Natural killer cell (primary cell): ENCODE data around the gene FAM131A. TPM values are rescaled to one million over a fixed set of nuclear protein-coding genes. Genes with fewer than 3 reads are reported as not detected.

Experiments
- ATAC-seq, 3 donors: fragments of 150-1000 bp in 2 of 3; fragments of 200-7000 bp in 1 of 3; cut with Tn5 transposase; 1 replicate in 1 of 3; 2 replicates in 2 of 3; pipeline ENCODE4 v1.10.0; 2021; ENCODE audit warnings: mild to moderate bottlenecking in 2 of 3, moderate library complexity in 2 of 3
- DNase-seq, 2 donors: peaks; one replicate each; pipeline versions ENCODE4 v3.0.0 to v3.0.0-alpha.2; 2013 to 2021; ENCODE audit warnings: mixed read lengths in 1 of 2
- H3K27ac ChIP-seq: one replicate; pipeline ENCODE4 v1.5.1; 2013; ENCODE audit warnings: mild to moderate bottlenecking, low read length
- H3K27me3 ChIP-seq: one replicate; pipeline ENCODE4 v1.6.1; 2013; ENCODE audit warnings: low read length; ENCODE audit not compliant: control insufficient read depth, insufficient read depth
- H3K36me3 ChIP-seq: one replicate; pipeline ENCODE4 v1.6.1; 2013; ENCODE audit warnings: low read length; ENCODE audit not compliant: control insufficient read depth, insufficient read depth
- H3K4me1 ChIP-seq: one replicate; pipeline ENCODE4 v1.6.1; 2013; ENCODE audit warnings: low read length; ENCODE audit not compliant: control insufficient read depth, insufficient read depth
- H3K4me3 ChIP-seq: one replicate; pipeline ENCODE4 v1.5.1; 2013; ENCODE audit warnings: low read length
- H3K9me3 ChIP-seq: one replicate; pipeline ENCODE4 v1.6.1; 2013; ENCODE audit warnings: low read length; ENCODE audit not compliant: control insufficient read depth, insufficient read depth
- H3K27ac Mint-ChIP-seq, 2 donors: one replicate each; pipeline ENCODE4 v1.8.0; 2022; ENCODE audit warnings: mild to moderate bottlenecking in 2 of 2, mixed read lengths in 2 of 2, moderate library complexity in 1 of 2
- H3K27me3 Mint-ChIP-seq, 2 donors: one replicate each; pipeline ENCODE4 v1.8.0; 2022; ENCODE audit warnings: low read depth in 2 of 2, mixed read lengths in 2 of 2
- H3K36me3 Mint-ChIP-seq: one replicate; pipeline ENCODE4 v1.8.0; 2022; ENCODE audit warnings: mixed read lengths
- H3K4me1 Mint-ChIP-seq, 2 donors: one replicate each; pipeline ENCODE4 v1.8.0; 2022; ENCODE audit warnings: mixed read lengths in 2 of 2
- H3K4me3 Mint-ChIP-seq: one replicate; pipeline ENCODE4 v1.8.0; 2022; ENCODE audit warnings: mild to moderate bottlenecking, moderate library complexity, mixed read lengths
- H3K9me3 Mint-ChIP-seq, 2 donors: one replicate each; pipeline ENCODE4 v1.8.0; 2022; ENCODE audit warnings: mixed read lengths in 2 of 2
- CTCF ChIP-seq: fragments of 200-600 bp; IDR thresholded peaks from one replicate; pipeline ENCODE4 v1.8.0; 2022; ENCODE audit warnings: antibody characterized with exemption
- WGBS: methylation state at CpG from one replicate; pipeline ENCODE4 v1.1.7; 2013; ENCODE audit warnings: missing lambda C conversion rate; ENCODE audit not compliant: insufficient coverage; 5-methylcytosine and 5-hydroxymethylcytosine counted together
- intact Hi-C: fragments of 100-400 bp; cut with micrococcal nuclease; formaldehyde crosslinking; loops from one replicate; pipeline ENCODE4 v1.14.2; 2022
- total RNA-seq, 4 donors: library from RNA; stranded (reverse); fragments of 120-200 nt in 1 of 4; gene quantifications; one replicate each; pipeline versions ENCODE4 v1.2.3 to v1.2.4, GENCODE V29; 2013 to 2022

The FAM131A gene
- total RNA-seq, 3 donors from 2014 or later (not counting 1 experiment from before 2014, with no cell fraction given) = 6.9 to 8.8 (median 8.5) TPM

- no peaks in the 10 kb centered on the region for H3K36me3 Mint-ChIP-seq
- H3K4me1 ChIP-seq = peaks cover 35% of the 10 kb centered on the region
- H3K9me3 Mint-ChIP-seq = no peaks in the 10 kb centered on the region
- peak; percentile 74 to 83 for DNase-seq
- intact Hi-C loops = loop anchor here (1.0 kb wide), 1 partner anchor 16 kb away; the partner anchor contains the start of gene PSMD2
- no peaks in the 10 kb centered on the region for H3K9me3 ChIP-seq
- no peaks in the 10 kb centered on the region for H3K27me3 ChIP-seq
- H3K27ac Mint-ChIP-seq = peak overlapping the region; percentile 82 to 91
- peak overlapping the region; percentile 88 for H3K4me3 Mint-ChIP-seq
- under 1% methylated on average over 81 of the region's 89 CpGs for WGBS
- H3K27me3 Mint-ChIP-seq = no peaks in the 10 kb centered on the region
- peaks cover 10% of the 10 kb centered on the region for H3K36me3 ChIP-seq
- H3K4me1 Mint-ChIP-seq = peaks cover 21 to 41% of the 10 kb centered on the region in 2 donors
- peak overlapping the region; percentile 89 for H3K27ac ChIP-seq
- peak overlapping the region; percentile 47 for H3K4me3 ChIP-seq
- no peak for TF ChIP-seq CTCF
- ATAC-seq = peak; percentile 69 to 82 (median 73)
These were observed 22.5 kb upstream of the FAM131A start for GRCh38 chr3:184314700-184315542.

DNA sequence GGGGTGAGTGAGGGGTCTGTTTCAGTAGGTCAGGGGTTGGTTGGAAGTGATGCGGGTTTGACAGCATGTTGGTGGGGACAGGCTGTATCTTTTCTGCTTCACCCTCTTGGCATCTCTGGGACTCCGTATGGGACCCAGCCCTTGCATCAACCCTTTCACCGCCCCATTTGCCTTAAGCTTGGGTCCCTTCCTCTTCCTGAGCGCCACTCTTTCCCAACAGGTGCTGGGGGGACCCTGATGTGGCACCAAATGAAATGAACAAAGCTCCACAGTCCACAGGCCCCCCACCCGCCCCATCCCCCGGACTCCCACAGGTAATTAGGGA, 21.9 kb upstream of the FAM131A start:
- TF ChIP-seq CTCF = no peak
- peak overlapping the region; percentile 83 for H3K4me3 Mint-ChIP-seq
- Histone ChIP-seq H3K4me3 (peak overlapping the region; percentile 47), H3K27ac (peak overlapping the region; percentile 89), H3K36me3 (peaks cover 14% of the 10 kb centered on the region), H3K4me1 (peaks cover 40% of the 10 kb centered on the region), H3K27me3 (no peaks in the 10 kb centered on the region), H3K9me3 (no peaks in the 10 kb centered on the region)
- DNase-seq (no peak), ATAC-seq (peak in 1 of 3 donors; percentile 0)
- H3K27me3 Mint-ChIP-seq = no peaks in the 10 kb centered on the region
- 26% methylated on average over 4 of the region's 6 CpGs for WGBS
- H3K27ac Mint-ChIP-seq = peak overlapping the region; percentile 79 to 91
- intact Hi-C loops = loop anchor here (1.0 kb wide), 1 partner anchor 16 kb away; the partner anchor contains the start of gene PSMD2
- no peaks in the 10 kb centered on the region for H3K9me3 Mint-ChIP-seq
- H3K36me3 Mint-ChIP-seq = no peaks in the 10 kb centered on the region
- H3K4me1 Mint-ChIP-seq = peaks cover 21 to 41% of the 10 kb centered on the region in 2 donors

DNA sequence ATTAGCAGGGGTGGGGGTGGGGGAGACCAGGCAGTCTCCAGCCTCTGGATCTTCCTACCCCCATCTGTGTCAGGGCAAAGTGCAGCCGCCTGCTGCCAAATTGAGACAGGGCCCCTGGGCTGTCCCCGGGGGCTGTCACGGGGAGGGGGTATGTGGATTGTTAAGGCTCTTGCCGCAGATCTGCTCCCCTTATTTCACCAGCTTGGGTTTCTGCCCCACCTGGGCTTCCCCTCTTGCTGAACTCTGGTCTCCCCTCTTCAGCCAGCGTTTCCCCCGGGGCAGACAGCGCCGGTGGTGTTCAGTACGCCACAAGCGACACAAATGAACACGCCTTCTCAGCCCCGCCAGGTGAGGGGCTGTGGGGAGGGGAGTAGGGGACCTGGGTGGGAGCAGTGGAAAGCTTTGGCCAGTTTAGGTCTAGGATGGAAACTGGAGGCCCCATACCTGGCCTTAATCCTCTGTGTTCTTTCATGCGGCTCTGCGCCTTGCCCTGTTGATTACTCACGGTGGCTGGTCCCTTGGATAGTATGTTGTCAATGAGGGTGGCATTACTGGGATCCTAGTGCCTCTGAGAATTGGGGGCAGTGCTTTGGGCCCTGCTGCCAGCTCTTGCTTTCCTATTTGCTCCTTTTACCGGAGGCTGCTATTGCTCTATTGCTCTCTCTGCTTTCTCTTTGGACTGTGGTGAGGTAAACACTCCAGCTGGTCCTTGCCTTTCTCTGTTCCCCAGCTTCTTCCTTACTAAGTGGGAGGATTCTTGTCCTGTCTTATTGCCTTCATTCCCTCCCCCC, 21.3 kb upstream of the FAM131A start:
- H3K4me3 ChIP-seq = no peak overlapping the region
- H3K27me3 Mint-ChIP-seq = no peaks in the 10 kb centered on the region
- WGBS = 56% methylated on average over 15 of the region's 16 CpGs
- H3K27ac Mint-ChIP-seq = peak overlapping the region; percentile 79 to 91
- ATAC-seq = no peak
- intact Hi-C loops = loop anchor here (1.0 kb wide), 1 partner anchor 17 kb away; the partner anchor contains the start of gene PSMD2
- no peak for TF ChIP-seq CTCF
- H3K27ac ChIP-seq = peak overlapping the region; percentile 89
- peaks cover 20% of the 10 kb centered on the region for H3K36me3 ChIP-seq
- H3K9me3 ChIP-seq = no peaks in the 10 kb centered on the region
- H3K27me3 ChIP-seq = no peaks in the 10 kb centered on the region
- peaks cover 21 to 45% of the 10 kb centered on the region in 2 donors for H3K4me1 Mint-ChIP-seq
- H3K4me1 ChIP-seq = peaks cover 41% of the 10 kb centered on the region
- H3K9me3 Mint-ChIP-seq = no peaks in the 10 kb centered on the region
- peak in 1 of 2 donors; percentile 35 for DNase-seq
- peak overlapping the region; percentile 70 for H3K4me3 Mint-ChIP-seq
- H3K36me3 Mint-ChIP-seq = peaks cover under 1% of the 10 kb centered on the region
